Esophagus (tissue), 2 donors: ENCODE results near the gene RAB34. TPM values are rescaled to one million over a fixed set of nuclear protein-coding genes. Genes with fewer than 3 reads are reported as not detected.

Source experiments
- H3K27ac ChIP-seq, 2 donors: one replicate each; pipeline ENCODE4 v1.5.1; 2013; ENCODE audit warnings: low read depth in 2 of 2, mild to moderate bottlenecking in 2 of 2, inconsistent platforms in 1 of 2, low read length in 1 of 2, moderate library complexity in 1 of 2
- H3K27me3 ChIP-seq, 2 donors: one replicate each; pipeline ENCODE4 v1.6.1; 2013; ENCODE audit warnings: low read length in 2 of 2, control low read depth in 1 of 2, mild to moderate bottlenecking in 1 of 2; ENCODE audit not compliant: insufficient read depth in 2 of 2, control insufficient read depth in 1 of 2
- H3K36me3 ChIP-seq, 2 donors: one replicate each; pipeline ENCODE4 v1.6.1; 2013; ENCODE audit warnings: low read length in 1 of 2; ENCODE audit not compliant: control insufficient read depth in 2 of 2, insufficient read depth in 2 of 2
- H3K4me1 ChIP-seq, 2 donors: one replicate each; pipeline ENCODE4 v1.6.1; 2013; ENCODE audit warnings: low read length in 1 of 2; ENCODE audit not compliant: control insufficient read depth in 2 of 2, insufficient read depth in 2 of 2
- H3K4me3 ChIP-seq, 2 donors: one replicate each; pipeline ENCODE4 v1.5.1; 2013; ENCODE audit warnings: low read length in 2 of 2, mild to moderate bottlenecking in 2 of 2, low read depth in 1 of 2, moderate library complexity in 1 of 2
- H3K9me3 ChIP-seq, 2 donors: one replicate each; pipeline ENCODE4 v1.6.1; 2013; ENCODE audit warnings: mild to moderate bottlenecking in 2 of 2, low read depth in 1 of 2, low read length in 1 of 2, moderate library complexity in 1 of 2; ENCODE audit not compliant: control insufficient read depth in 2 of 2, insufficient read depth in 1 of 2
- WGBS, 2 donors: extraction: QIAGEN DNeasy Blood & Tissue Kit; methylation state at CpG; one replicate each; pipeline ENCODE4 v1.1.7; 2013; 5-methylcytosine and 5-hydroxymethylcytosine counted together
- polyA plus RNA-seq, 2 donors: library from polyadenylated mRNA; stranded (reverse); fragments of 200-250 nt; gene quantifications; one replicate each; pipeline ENCODE4 v1.2.3, GENCODE V29; 2013
- donor health status: healthy with polysubstance abuse.
- donor health status: Bipolar disorder and iron deficiency.

The RAB34 gene
- polyA plus RNA-seq, 2 donors: 31.5 to 42.2 TPM

GRCh38 chr17:28745786-28746411, 28.2 kb upstream of the RAB34 start:
- H3K4me1 ChIP-seq: peaks cover 7 to 42% of the 10 kb centered on the region in 2 donors
- peak overlapping the region; percentile 93 to 97 for H3K27ac ChIP-seq
- H3K4me3 ChIP-seq: peak overlapping the region; percentile 69 to 74
- no peaks in the 10 kb centered on the region for H3K27me3 ChIP-seq
- H3K36me3 ChIP-seq: peaks cover 13 to 27% of the 10 kb centered on the region in 2 donors
- no peaks in the 10 kb centered on the region for H3K9me3 ChIP-seq
- 46 to 47% methylated on average over 4 of the region's 4 CpGs for WGBS, 2 donors

GRCh38 chr17:28744972-28745785, 27.5 kb upstream of the RAB34 start:
- Histone ChIP-seq H3K4me1 (peaks cover 7 to 42% of the 10 kb centered on the region in 2 donors), H3K36me3 (peaks cover 13 to 27% of the 10 kb centered on the region in 2 donors), H3K27me3 (no peaks in the 10 kb centered on the region), H3K4me3 (peak overlapping the region; percentile 69 to 74), H3K9me3 (no peaks in the 10 kb centered on the region), H3K27ac (peak overlapping the region; percentile 93 to 97)
- WGBS, 2 donors: 3 to 5% methylated on average over 23 to 31 of the region's 31 CpGs

- Histone ChIP-seq H3K4me1 (peaks cover 7 to 41% of the 10 kb centered on the region in 2 donors), H3K27ac (peak overlapping the region; percentile 93 to 97), H3K4me3 (peak overlapping the region; percentile 69 to 74), H3K36me3 (peaks cover 10 to 23% of the 10 kb centered on the region in 2 donors), H3K9me3 (no peaks in the 10 kb centered on the region), H3K27me3 (no peaks in the 10 kb centered on the region)
- 1% methylated on average over 53 to 61 of the region's 61 CpGs for WGBS, 2 donors
Observed at GRCh38 chr17:28744104-28744971, 26.7 kb upstream of the RAB34 start.

- Histone ChIP-seq H3K27me3 (no peaks in the 10 kb centered on the region), H3K9me3 (no peaks in the 10 kb centered on the region), H3K36me3 (peaks cover 6 to 15% of the 10 kb centered on the region in 2 donors), H3K4me3 (peak within 1 kb of the TSS; percentile 69 to 74), H3K27ac (peak within 1 kb of the TSS; percentile 93 to 97), H3K4me1 (peaks cover 7 to 32% of the 10 kb centered on the region in 2 donors)
- WGBS, 2 donors: 1 to 2% methylated on average over 41 to 70 of the region's 70 CpGs
Observed at GRCh38 chr17:28743243-28744103, 25.8 kb upstream of the RAB34 start, which contains the start of gene TRAF4. TSS of gene TRAF4 (plus strand) at chr17:28744011. CDS start at chr17:28744113, 102 bp downstream.

- H3K4me1 ChIP-seq: peaks cover 7 to 17% of the 10 kb centered on the region in 2 donors
- WGBS, 2 donors: 73 to 77% methylated on average over 19 of the region's 19 CpGs
- no peak overlapping the region for H3K4me3 ChIP-seq
- no peaks in the 10 kb centered on the region for H3K27me3 ChIP-seq
- no peaks in the 10 kb centered on the region for H3K36me3 ChIP-seq
- no peaks in the 10 kb centered on the region for H3K9me3 ChIP-seq
- no peak overlapping the region for H3K27ac ChIP-seq
Observed at GRCh38 chr17:28741358-28742349, 24.0 kb upstream of the RAB34 start.

- Histone ChIP-seq H3K9me3 (no peaks in the 10 kb centered on the region), H3K4me1 (peaks cover 4 to 11% of the 10 kb centered on the region in 2 donors), H3K4me3 (no peak overlapping the region), H3K36me3 (no peaks in the 10 kb centered on the region), H3K27me3 (no peaks in the 10 kb centered on the region), H3K27ac (no peak overlapping the region)
- WGBS, 2 donors: 77 to 80% methylated on average over 10 of the region's 10 CpGs
Observed at GRCh38 chr17:28740406-28741357, 23.0 kb upstream of the RAB34 start.

GRCh38 chr17:28738680-28739384, 21.2 kb upstream of the RAB34 start:
- Histone ChIP-seq H3K27me3 (no peaks in the 10 kb centered on the region), H3K4me3 (no peak overlapping the region), H3K4me1 (peaks cover 0 to 7% of the 10 kb centered on the region in 2 donors), H3K27ac (no peak overlapping the region), H3K9me3 (no peaks in the 10 kb centered on the region), H3K36me3 (peaks cover 0 to 2% of the 10 kb centered on the region in 2 donors)
- WGBS, 2 donors: 85 to 89% methylated on average over 10 of the region's 10 CpGs
